ENCODE results near the gene PTGES3.

DNA sequence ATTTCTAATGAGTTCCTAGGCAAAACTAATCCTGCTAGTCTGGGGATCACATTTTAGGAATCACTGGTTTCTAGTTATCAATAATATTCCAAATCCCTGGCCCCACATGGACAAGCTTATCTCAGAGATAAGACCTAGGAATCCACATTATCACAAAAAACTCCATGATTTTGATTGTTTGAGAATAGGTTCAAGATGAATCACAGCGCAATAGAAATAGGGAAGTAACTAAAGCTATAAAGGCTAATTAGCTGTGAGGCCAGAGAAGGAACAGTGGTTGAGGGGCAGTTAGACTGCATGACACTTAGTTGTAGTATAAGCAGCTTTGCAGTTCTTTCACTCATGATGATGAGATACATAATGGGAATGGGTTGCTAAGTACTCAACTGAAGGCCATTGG lies 29.2 kb downstream of the PTGES3 start:
- TF ChIP-seq EP300 (IDR thresholded peaks at IDR 0.05; ENCODE audit: borderline replicate concordance in 1 of 2, control insufficient read depth in 1 of 2, low read depth in 2 of 2, low read length in 2 of 2), result no peak; a peak in 1 of 4 replicates
- TF ChIP-seq, protein P1, sequence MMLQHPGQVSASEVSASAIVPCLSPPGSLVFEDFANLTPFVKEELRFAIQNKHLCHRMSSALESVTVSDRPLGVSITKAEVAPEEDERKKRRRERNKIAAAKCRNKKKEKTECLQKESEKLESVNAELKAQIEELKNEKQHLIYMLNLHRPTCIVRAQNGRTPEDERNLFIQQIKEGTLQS (IDR thresholded peaks at IDR 0.05; ENCODE audit: borderline replicate concordance, extremely low read depth, low read depth, low read length), result no peak
- no peak for TF ChIP-seq POLR2A (IDR thresholded peaks at IDR 0.05; ENCODE audit: low read depth, low read length)
- no peak for TF ChIP-seq ZNF274 (IDR thresholded peaks at IDR 0.05; ENCODE audit: insufficient read depth, insufficient read length)
- TF ChIP-seq, protein P2, sequence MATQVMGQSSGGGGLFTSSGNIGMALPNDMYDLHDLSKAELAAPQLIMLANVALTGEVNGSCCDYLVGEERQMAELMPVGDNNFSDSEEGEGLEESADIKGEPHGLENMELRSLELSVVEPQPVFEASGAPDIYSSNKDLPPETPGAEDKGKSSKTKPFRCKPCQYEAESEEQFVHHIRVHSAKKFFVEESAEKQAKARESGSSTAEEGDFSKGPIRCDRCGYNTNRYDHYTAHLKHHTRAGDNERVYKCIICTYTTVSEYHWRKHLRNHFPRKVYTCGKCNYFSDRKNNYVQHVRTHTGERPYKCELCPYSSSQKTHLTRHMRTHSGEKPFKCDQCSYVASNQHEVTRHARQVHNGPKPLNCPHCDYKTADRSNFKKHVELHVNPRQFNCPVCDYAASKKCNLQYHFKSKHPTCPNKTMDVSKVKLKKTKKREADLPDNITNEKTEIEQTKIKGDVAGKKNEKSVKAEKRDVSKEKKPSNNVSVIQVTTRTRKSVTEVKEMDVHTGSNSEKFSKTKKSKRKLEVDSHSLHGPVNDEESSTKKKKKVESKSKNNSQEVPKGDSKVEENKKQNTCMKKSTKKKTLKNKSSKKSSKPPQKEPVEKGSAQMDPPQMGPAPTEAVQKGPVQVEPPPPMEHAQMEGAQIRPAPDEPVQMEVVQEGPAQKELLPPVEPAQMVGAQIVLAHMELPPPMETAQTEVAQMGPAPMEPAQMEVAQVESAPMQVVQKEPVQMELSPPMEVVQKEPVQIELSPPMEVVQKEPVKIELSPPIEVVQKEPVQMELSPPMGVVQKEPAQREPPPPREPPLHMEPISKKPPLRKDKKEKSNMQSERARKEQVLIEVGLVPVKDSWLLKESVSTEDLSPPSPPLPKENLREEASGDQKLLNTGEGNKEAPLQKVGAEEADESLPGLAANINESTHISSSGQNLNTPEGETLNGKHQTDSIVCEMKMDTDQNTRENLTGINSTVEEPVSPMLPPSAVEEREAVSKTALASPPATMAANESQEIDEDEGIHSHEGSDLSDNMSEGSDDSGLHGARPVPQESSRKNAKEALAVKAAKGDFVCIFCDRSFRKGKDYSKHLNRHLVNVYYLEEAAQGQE (IDR thresholded peaks at IDR 0.05; ENCODE audit: low read depth, low read length), result no peak
- no peak for TF ChIP-seq SUPT20H (IDR thresholded peaks at IDR 0.05; ENCODE audit: borderline replicate concordance, control insufficient read depth, low read depth, low read length)
- TF ChIP-seq, protein P3, sequence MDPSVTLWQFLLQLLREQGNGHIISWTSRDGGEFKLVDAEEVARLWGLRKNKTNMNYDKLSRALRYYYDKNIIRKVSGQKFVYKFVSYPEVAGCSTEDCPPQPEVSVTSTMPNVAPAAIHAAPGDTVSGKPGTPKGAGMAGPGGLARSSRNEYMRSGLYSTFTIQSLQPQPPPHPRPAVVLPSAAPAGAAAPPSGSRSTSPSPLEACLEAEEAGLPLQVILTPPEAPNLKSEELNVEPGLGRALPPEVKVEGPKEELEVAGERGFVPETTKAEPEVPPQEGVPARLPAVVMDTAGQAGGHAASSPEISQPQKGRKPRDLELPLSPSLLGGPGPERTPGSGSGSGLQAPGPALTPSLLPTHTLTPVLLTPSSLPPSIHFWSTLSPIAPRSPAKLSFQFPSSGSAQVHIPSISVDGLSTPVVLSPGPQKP (IDR thresholded peaks at IDR 0.05; ENCODE audit: low read depth, low read length), result no peak
- TF ChIP-seq CHD1 (IDR thresholded peaks at IDR 0.05; ENCODE audit: low read depth, low read length), result no peak
- no peak for TF ChIP-seq NFYB (IDR thresholded peaks at IDR 0.05; ENCODE audit: insufficient read depth, low read depth, low read length)
- TF ChIP-seq TAF1 (IDR thresholded peaks at IDR 0.05; ENCODE audit: borderline replicate concordance, low read depth, low read length), result no peak
- no peak for TF ChIP-seq RB1 (IDR thresholded peaks at IDR 0.05; ENCODE audit: borderline replicate concordance)
- TF ChIP-seq TBL1XR1 (IDR thresholded peaks at IDR 0.05; ENCODE audit: low read depth, low read length), result no peak
